ENCODE measurements around the gene VIPAS39.

Gene VIPAS39

GRCh38 chr14:77400216-77400615 is 57.2 kb downstream of the VIPAS39 start:
- DNase-seq, result no peak

DNA sequence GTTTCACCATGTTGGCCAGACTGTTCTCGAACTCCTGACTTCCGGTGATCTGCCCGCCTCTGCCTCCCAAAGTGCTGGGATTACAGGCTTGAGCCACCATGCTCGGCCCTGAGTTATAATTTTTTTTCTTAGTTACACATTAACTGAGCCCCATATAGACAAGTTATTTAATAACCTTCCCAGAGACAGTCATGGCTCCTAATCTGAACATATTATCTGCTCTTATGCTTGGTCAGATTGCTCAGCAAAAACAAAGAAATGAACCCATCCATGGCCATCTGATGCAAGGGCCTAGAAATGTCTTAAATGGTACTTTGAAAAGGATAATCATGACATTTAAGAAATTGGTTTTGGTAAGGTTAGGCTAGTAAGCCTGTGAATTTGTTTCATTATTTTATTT is 67.2 kb downstream of the VIPAS39 start:
- no peak for DNase-seq

DNA sequence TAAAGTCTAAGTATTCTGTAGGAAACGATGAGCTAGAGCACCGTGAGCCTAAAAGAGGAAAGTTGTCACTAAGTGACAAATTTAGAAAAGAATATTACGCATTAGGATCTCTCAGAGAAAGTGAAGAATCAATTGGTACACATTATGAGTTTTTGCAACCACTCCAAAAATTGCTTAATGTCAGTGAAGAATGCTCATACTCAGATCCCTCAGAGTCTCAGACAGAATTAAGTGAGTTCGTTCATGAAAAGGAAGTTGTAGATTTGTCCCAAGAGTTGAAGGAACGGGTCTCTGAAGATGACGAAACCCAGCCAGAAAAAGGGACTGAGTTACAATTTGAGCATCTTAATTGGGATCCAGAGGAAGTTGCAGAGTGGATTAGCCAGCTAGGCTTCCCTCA is 78.7 kb downstream of the VIPAS39 start:
- no peak for DNase-seq

GRCh38 chr14:77377502-77377844 is 79.9 kb downstream of the VIPAS39 start:
- peak in 1 of 2 experiments; percentile 62 for DNase-seq

GRCh38 chr14:77376771-77377501 is 80.5 kb downstream of the VIPAS39 start, which contains the start of the genes SAMD15 and TMED8:
SAMD15 (plus strand) TSS chr14:77377379; CDS start chr14:77377419, 40 bp downstream.
TMED8 (minus strand) TSS chr14:77377094; CDS start chr14:77377053, 41 bp downstream.
- peak; percentile 85 to 92 for DNase-seq

Measured in Kasumi-1 (cell line).